HEK293 (cell line): ENCODE results near the gene SLC43A3.
A peak's percentile ranks its signal among the peaks of the same experiment; 100 is the strongest.

Source experiments
- CTCF ChIA-PET: fragments of 350-600 bp; formaldehyde crosslinking; extraction: SDS; loops from one replicate; lab custom pipeline; 2021; ENCODE audit warnings: antibody characterized with exemption; lab: Yijun Ruan, JAX
- POLR2A ChIA-PET: fragments of 300-600 bp; formaldehyde crosslinking; extraction: SDS; loops from one replicate; lab custom pipeline; 2020; ENCODE audit warnings: antibody characterized with exemption, inconsistent platforms; lab: Yijun Ruan, JAX
- H3K27ac ChIP-seq: fragments of 200-500 bp; sonication (Bioruptor generic); 2 replicates; pipeline ENCODE4 v1.5.1; 2014; ENCODE audit warnings: low read depth, low read length, control low read depth, inconsistent platforms; ENCODE audit errors: extremely low read depth
- H3K36me3 ChIP-seq, 2 experiments: fragments of 200-500 bp in 1 of 2; sonication (Bioruptor generic) in 1 of 2; 1 replicate in 1 of 2; 2 replicates in 1 of 2; pipeline ENCODE4 v1.5.1; 2014 to 2017; ENCODE audit warnings: inconsistent platforms in 2 of 2, low read length in 2 of 2; ENCODE audit not compliant: control insufficient read depth in 2 of 2, insufficient read depth in 1 of 2
- H3K4me1 ChIP-seq: fragments of 200-500 bp; sonication (Bioruptor generic); 2 replicates; pipeline ENCODE4 v1.5.1; 2014; ENCODE audit warnings: mild to moderate bottlenecking, low read length, inconsistent platforms; ENCODE audit not compliant: control insufficient read depth, insufficient read depth
- H3K4me3 ChIP-seq: 2 replicates; pipeline ENCODE4 v1.5.1; 2011; ENCODE audit warnings: low read depth, mild to moderate bottlenecking, control low read depth, low read length, moderate library complexity
- H3K9me3 ChIP-seq: fragments of 200-500 bp; sonication (Bioruptor generic); 2 replicates; pipeline ENCODE4 v1.5.1; 2014; ENCODE audit warnings: low read depth, low read length, inconsistent platforms; ENCODE audit not compliant: control insufficient read depth, insufficient read depth
- RBAK ChIP-seq: fragments of 450-650 bp; formaldehyde crosslinking; IDR thresholded peaks from 2 replicates; pipeline ENCODE4 v1.5.1; 2016; ENCODE audit warnings: missing biosample characterization, missing genetic modification characterization
- SP3 ChIP-seq: fragments of 450-650 bp; formaldehyde crosslinking; IDR thresholded peaks from 2 replicates; pipeline ENCODE4 v1.5.1; 2016; ENCODE audit warnings: missing biosample characterization, missing genetic modification characterization
- ZBTB48 ChIP-seq: fragments of 450-650 bp; formaldehyde crosslinking; IDR thresholded peaks from 2 replicates; pipeline ENCODE4 v1.5.1; 2016; ENCODE audit warnings: missing biosample characterization, missing genetic modification characterization
- ZFP3 ChIP-seq: fragments of 450-650 bp; formaldehyde crosslinking; IDR thresholded peaks from 2 replicates; pipeline ENCODE4 v1.5.1; 2016; ENCODE audit warnings: low read depth, missing biosample characterization, missing genetic modification characterization
- ZNF175 ChIP-seq: fragments of 450-650 bp; formaldehyde crosslinking; IDR thresholded peaks from 2 replicates; pipeline ENCODE4 v1.5.1; 2016; ENCODE audit warnings: missing biosample characterization, missing genetic modification characterization
- ZNF248 ChIP-seq: fragments of 450-650 bp; formaldehyde crosslinking; IDR thresholded peaks from 2 replicates; pipeline ENCODE4 v1.5.1; 2017; ENCODE audit warnings: missing biosample characterization, missing genetic modification characterization
- ZNF341 ChIP-seq: fragments of 450-650 bp; formaldehyde crosslinking; IDR thresholded peaks from 2 replicates; pipeline ENCODE4; 2016; ENCODE audit warnings: low read depth, missing biosample characterization, missing genetic modification characterization
- ZNF558 ChIP-seq: fragments of 450-650 bp; formaldehyde crosslinking; IDR thresholded peaks from 2 replicates; pipeline ENCODE4 v1.5.1; 2016; ENCODE audit warnings: missing biosample characterization, missing genetic modification characterization
- ZNF561 ChIP-seq: fragments of 450-650 bp; IDR thresholded peaks from 2 replicates; pipeline ENCODE4 v1.5.1; 2018; ENCODE audit warnings: missing biosample characterization, missing genetic modification characterization, borderline replicate concordance
- ZNF768 ChIP-seq: fragments of 450-650 bp; formaldehyde crosslinking; IDR thresholded peaks from 2 replicates; pipeline ENCODE4 v1.5.1; 2018; ENCODE audit warnings: missing biosample characterization, mild to moderate bottlenecking, missing genetic modification characterization
- TF ChIP-seq, protein P1 (sequence below): fragments of 450-650 bp; formaldehyde crosslinking; IDR thresholded peaks from 2 replicates; pipeline ENCODE4; 2016; ENCODE audit warnings: missing biosample characterization, missing genetic modification characterization
- TF ChIP-seq, protein P2 (sequence below): fragments of 450-650 bp; formaldehyde crosslinking; IDR thresholded peaks from 2 replicates; pipeline ENCODE4 v1.5.1; 2016; ENCODE audit warnings: missing biosample characterization, missing genetic modification characterization
- TF ChIP-seq, protein P3 (sequence below): fragments of 450-650 bp; formaldehyde crosslinking; IDR thresholded peaks from 2 replicates; pipeline ENCODE4 v1.5.1; 2016; ENCODE audit warnings: missing biosample characterization, missing genetic modification characterization, borderline replicate concordance

SLC43A3 gene

DNA sequence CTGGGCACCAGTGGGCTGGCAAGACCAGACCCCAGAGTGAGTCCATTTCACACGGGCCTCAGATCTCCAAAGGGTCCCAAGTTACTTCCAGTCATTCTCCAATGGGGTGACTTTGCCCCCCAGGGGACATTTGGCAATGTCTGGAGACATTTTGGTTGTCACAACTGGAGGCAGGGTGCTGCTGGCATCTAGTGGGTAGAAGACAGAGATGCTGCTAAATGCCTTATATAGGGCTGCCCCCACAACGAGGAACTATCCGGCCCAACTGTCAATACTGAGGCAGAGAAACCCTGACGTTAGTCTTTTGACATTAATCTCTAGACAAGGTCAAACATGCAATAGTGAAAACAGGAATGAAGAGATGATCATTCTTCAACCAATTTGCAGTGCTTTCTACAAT is 39.8 kb upstream of the SLC43A3 start (continued):
- TF ChIP-seq ZNF175 (tag by site-specific recombination) (no peak), ZFP3 (tag by site-specific recombination) (no peak), ZNF558 (tag by site-specific recombination) (no peak), RBAK (no peak), ZNF561 (tag by site-specific recombination) (no peak), SP3 (no peak)
- TF ChIP-seq, protein P1, sequence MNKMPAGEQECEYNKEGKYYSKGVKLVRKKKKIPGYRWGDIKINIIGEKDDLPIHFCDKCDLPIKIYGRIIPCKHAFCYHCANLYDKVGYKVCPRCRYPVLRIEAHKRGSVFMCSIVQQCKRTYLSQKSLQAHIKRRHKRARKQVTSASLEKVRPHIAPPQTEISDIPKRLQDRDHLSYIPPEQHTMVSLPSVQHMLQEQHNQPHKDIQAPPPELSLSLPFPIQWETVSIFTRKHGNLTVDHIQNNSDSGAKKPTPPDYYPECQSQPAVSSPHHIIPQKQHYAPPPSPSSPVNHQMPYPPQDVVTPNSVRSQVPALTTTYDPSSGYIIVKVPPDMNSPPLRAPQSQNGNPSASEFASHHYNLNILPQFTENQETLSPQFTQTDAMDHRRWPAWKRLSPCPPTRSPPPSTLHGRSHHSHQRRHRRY (tag by site-specific recombination), result no peak

DNA sequence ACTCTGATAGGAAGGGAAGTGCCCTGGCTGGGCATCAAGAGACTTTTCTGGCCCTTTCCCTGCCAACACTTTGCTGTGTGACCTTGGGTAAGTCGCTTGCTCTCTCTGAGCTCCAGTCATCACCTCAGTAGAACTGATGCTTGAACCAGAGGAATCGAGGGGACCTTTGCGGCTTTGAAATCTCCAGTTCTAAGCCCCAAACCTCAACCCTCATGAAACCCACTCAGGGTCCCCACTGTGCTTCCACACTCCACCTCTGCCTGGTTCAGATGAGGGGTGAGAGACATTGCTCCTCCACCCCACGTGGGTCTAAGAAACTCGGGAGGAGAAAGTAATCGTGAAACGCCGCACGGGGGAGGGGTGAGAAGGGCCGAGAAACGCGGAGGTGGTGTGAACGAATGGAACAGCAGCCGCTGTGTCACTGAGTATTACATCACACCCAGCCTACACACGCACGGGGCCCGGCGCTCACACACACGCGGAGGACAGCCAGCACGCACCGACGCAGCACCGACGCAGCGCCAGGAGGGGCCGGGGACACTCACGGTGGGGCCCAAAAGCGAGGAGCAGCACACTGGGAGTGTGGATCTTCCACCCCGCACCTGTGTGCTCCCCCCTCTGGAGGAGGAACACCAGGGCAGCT is 37.7 kb upstream of the SLC43A3 start:
- ChIA-PET CTCF (interaction anchor here (1.0 to 9.0 kb wide), 2 partner anchors 18 to 61 kb away, joined by 5 to 191 read pairs; partner anchors contain the start of gene TIMM10), POLR2A (interaction anchor here (0.9 kb wide), 1 partner anchor 10 kb away, joined by 3 read pairs; no protein-coding TSS in a partner anchor)
- no peak overlapping the region for H3K4me3 ChIP-seq
- no peak overlapping the region for H3K27ac ChIP-seq
- H3K4me1 ChIP-seq, result no peaks in the 10 kb centered on the region
- TF ChIP-seq, protein P2, sequence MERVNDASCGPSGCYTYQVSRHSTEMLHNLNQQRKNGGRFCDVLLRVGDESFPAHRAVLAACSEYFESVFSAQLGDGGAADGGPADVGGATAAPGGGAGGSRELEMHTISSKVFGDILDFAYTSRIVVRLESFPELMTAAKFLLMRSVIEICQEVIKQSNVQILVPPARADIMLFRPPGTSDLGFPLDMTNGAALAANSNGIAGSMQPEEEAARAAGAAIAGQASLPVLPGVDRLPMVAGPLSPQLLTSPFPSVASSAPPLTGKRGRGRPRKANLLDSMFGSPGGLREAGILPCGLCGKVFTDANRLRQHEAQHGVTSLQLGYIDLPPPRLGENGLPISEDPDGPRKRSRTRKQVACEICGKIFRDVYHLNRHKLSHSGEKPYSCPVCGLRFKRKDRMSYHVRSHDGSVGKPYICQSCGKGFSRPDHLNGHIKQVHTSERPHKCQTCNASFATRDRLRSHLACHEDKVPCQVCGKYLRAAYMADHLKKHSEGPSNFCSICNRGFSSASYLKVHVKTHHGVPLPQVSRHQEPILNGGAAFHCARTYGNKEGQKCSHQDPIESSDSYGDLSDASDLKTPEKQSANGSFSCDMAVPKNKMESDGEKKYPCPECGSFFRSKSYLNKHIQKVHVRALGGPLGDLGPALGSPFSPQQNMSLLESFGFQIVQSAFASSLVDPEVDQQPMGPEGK (tag by site-specific recombination), result no peak
- TF ChIP-seq ZNF768 (tag by site-specific recombination) (peak; percentile 59; the same call in 1 of the 2 replicates), ZNF248 (tag by site-specific recombination) (no peak), ZNF341 (tag by site-specific recombination) (peak; percentile 59)
- peaks cover 0 to 22% of the 10 kb centered on the region in 2 experiments; a peak in 1 of 3 replicates for H3K36me3 ChIP-seq
- H3K9me3 ChIP-seq, result no peaks in the 10 kb centered on the region

DNA sequence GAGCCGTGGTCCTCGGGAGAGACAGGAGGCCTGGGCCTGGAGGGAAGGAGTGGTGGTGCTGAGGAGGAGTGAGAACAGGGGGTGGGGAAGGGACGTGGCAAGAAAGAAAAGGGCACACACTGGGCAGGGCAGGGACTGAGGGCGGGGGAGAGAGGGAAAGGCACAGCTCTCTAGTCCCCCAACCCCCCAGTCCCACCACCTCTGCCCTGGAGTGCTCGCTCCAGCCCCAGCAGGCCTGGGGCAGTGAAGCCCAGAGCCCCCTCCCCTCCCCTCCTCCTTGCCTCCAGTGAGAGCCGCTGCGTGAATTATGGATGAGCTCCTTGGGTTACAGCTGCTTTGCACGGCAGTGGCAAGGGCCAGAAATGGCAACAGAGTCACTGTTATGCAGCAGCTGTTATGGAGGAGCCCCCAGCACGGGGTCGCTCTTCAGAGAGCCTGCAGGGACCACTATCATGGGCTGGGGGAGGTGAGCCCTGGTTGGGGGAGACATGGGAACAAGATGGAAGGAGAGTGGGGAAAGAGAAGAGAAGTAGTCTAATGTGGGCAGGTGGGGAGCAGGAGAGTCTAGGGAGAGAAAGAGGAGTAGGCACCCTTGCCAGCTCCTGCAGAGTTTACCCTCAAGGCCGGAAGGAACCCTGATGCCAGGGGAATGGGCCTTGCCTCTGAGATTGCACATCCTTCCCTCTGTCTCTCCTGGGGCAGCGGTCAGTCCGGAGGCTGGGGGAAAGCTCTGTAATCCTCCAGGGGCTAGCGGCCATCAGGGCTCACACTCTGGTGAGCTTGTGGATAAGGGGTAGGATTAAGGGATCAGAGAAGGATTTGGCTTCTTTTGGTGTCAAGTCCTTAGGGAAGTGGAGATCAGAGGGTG is 37.0 kb upstream of the SLC43A3 start:
- Histone ChIP-seq H3K9me3 (no peaks in the 10 kb centered on the region), H3K4me1 (no peaks in the 10 kb centered on the region), H3K27ac (no peak overlapping the region), H3K36me3 (peaks cover 0 to 14% of the 10 kb centered on the region in 2 experiments; a peak in 1 of 3 replicates), H3K4me3 (no peak overlapping the region)
- ChIA-PET CTCF (interaction anchor here (0.7 to 9.0 kb wide), 3 partner anchors 19 to 171 kb away, joined by 5 to 191 read pairs (median 5); partner anchors contain the start of gene TIMM10), POLR2A (interaction anchor here (0.7 to 0.9 kb wide), 2 partner anchors 10 to 141 kb away, joined by 3 read pairs; no protein-coding TSS in a partner anchor)
- TF ChIP-seq ZBTB48, result peak; percentile 62; the same call in 1 of the 2 replicates
- TF ChIP-seq, protein P2 (tag by site-specific recombination), result 0 out of 2 replicates have a peak, but pooled peaks have one; percentile 24
- TF ChIP-seq, protein P3, sequence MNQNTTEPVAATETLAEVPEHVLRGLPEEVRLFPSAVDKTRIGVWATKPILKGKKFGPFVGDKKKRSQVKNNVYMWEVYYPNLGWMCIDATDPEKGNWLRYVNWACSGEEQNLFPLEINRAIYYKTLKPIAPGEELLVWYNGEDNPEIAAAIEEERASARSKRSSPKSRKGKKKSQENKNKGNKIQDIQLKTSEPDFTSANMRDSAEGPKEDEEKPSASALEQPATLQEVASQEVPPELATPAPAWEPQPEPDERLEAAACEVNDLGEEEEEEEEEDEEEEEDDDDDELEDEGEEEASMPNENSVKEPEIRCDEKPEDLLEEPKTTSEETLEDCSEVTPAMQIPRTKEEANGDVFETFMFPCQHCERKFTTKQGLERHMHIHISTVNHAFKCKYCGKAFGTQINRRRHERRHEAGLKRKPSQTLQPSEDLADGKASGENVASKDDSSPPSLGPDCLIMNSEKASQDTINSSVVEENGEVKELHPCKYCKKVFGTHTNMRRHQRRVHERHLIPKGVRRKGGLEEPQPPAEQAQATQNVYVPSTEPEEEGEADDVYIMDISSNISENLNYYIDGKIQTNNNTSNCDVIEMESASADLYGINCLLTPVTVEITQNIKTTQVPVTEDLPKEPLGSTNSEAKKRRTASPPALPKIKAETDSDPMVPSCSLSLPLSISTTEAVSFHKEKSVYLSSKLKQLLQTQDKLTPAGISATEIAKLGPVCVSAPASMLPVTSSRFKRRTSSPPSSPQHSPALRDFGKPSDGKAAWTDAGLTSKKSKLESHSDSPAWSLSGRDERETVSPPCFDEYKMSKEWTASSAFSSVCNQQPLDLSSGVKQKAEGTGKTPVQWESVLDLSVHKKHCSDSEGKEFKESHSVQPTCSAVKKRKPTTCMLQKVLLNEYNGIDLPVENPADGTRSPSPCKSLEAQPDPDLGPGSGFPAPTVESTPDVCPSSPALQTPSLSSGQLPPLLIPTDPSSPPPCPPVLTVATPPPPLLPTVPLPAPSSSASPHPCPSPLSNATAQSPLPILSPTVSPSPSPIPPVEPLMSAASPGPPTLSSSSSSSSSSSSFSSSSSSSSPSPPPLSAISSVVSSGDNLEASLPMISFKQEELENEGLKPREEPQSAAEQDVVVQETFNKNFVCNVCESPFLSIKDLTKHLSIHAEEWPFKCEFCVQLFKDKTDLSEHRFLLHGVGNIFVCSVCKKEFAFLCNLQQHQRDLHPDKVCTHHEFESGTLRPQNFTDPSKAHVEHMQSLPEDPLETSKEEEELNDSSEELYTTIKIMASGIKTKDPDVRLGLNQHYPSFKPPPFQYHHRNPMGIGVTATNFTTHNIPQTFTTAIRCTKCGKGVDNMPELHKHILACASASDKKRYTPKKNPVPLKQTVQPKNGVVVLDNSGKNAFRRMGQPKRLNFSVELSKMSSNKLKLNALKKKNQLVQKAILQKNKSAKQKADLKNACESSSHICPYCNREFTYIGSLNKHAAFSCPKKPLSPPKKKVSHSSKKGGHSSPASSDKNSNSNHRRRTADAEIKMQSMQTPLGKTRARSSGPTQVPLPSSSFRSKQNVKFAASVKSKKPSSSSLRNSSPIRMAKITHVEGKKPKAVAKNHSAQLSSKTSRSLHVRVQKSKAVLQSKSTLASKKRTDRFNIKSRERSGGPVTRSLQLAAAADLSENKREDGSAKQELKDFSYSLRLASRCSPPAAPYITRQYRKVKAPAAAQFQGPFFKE (tag by site-specific recombination), result no peak
